HG03095 (cell line): ENCODE results near the gene C1QTNF5.

Source experiments
- ATAC-seq: cut with Tn5 transposase; IDR thresholded peaks from one replicate; pipeline ENCODE4 v1.9.1; 2021; ENCODE audit warnings: moderate library complexity; ENCODE audit not compliant: unreplicated experiment

Gene C1QTNF5

GRCh38 chr11:119359365-119360214 is 18.9 kb upstream of the C1QTNF5 start:
- ATAC-seq = no peak

GRCh38 chr11:119357074-119357473 is 16.4 kb upstream of the C1QTNF5 start:
- ATAC-seq = no peak

- peak; percentile 53 for ATAC-seq
Observed at GRCh38 chr11:119356349-119357031, 15.8 kb upstream of the C1QTNF5 start.

GRCh38 chr11:119355091-119355843 is 14.6 kb upstream of the C1QTNF5 start:
- ATAC-seq = no peak

- no peak for ATAC-seq
Observed at GRCh38 chr11:119352857-119353260, 12.2 kb upstream of the C1QTNF5 start.

GRCh38 chr11:119351232-119351631 is 10.5 kb upstream of the C1QTNF5 start:
- ATAC-seq = no peak

GRCh38 chr11:119350302-119350701 is 9.6 kb upstream of the C1QTNF5 start:
- ATAC-seq = no peak

GRCh38 chr11:119347940-119348605 is 7.4 kb upstream of the C1QTNF5 start:
- no peak for ATAC-seq

GRCh38 chr11:119347242-119347641 is 6.6 kb upstream of the C1QTNF5 start:
- ATAC-seq = no peak

- no peak for ATAC-seq
Observed at GRCh38 chr11:119346605-119347004, 5.9 kb upstream of the C1QTNF5 start, which contains the start of gene MFRP. Gene MFRP, minus strand, starts transcription at chr11:119346705. Its CDS starts 192 bp downstream, at chr11:119346513.

GRCh38 chr11:119345685-119346084 is 5.0 kb upstream of the C1QTNF5 start:
- no peak for ATAC-seq

- ATAC-seq = no peak
Observed at GRCh38 chr11:119344291-119345010, 3.8 kb upstream of the C1QTNF5 start.

- ATAC-seq = no peak
Observed at GRCh38 chr11:119343726-119344125, 3.0 kb upstream of the C1QTNF5 start.

- ATAC-seq = no peak
Observed at GRCh38 chr11:119342362-119343130, 1.9 kb upstream of the C1QTNF5 start.

- no peak for ATAC-seq
Observed at GRCh38 chr11:119342023-119342300, 1.3 kb upstream of the C1QTNF5 start.

GRCh38 chr11:119341222-119342022 is 739 bp upstream of the C1QTNF5 start:
- no peak for ATAC-seq

- no peak for ATAC-seq
Observed at GRCh38 chr11:119339589-119340334, 921 bp downstream of the C1QTNF5 start.

- ATAC-seq = no peak
Observed at GRCh38 chr11:119338965-119339588, 1.6 kb downstream of the C1QTNF5 start.
